NCI-H146 (cell line): ENCODE results near the gene KLF9.

Experiments
- DNase-seq: peaks from one replicate; lab custom pipeline; 2025; lab: John Stamatoyannopoulos, UW

Gene KLF9

GRCh38 chr9:70363760-70364159, 50.7 kb downstream of the KLF9 start:
- DNase-seq = no peak

DNA sequence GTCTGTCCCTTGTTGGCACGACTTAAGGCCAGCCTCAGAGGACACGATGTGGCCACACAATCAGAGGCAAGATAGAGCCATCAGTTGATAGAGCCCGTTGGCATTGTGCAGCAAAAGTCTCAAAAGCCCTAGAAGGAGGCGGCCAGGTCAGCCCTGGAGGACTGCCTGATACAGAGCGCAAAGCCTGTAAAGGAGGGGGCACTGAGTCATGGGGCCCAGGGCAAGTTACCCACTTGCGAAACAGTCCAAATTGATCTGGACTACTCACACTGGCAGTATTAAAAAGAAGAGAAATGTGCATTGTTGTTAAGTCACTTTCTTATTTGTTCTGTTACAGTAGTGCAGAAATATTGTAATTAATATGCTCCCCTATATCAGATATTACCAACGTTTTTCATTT, 51.5 kb downstream of the KLF9 start:
- no peak for DNase-seq

DNA sequence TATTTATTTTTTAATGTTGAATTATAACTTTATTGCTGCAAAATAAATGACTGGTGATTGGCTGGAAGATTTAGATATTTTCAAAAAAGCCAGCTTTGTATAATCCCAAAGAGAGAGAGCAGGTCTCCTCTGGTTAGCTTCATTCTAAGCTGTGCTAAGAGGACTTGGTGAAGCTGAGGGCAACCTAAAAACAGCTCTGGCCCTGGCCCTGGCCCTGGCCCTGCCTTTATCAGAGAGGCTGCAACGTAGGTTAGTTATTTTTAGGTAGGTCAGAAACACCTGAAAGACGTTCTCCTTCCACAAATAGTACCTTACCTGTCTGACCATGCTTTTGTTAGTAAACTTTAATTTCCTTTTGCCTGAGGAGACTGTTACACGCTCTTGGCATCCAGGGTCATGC, 58.7 kb downstream of the KLF9 start:
- DNase-seq = no peak

DNA sequence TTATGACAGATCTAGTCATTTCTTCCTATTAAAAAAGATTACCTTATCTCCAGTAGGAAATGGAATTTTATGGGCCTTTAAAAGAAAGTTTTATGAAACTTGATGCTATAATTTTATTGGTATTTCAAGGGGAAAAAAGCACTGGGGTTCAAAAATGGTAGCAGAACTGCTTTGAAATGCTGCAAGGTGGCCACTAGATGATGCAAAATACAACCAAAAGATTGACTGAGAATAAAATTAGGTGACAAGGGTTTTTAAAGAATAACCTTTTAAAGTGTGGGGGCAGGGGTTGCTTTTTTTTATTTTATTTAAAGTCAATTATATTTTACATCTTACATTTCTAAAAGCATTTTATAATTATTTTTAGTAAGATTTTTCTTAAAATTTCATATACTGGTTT, 61.7 kb downstream of the KLF9 start:
- DNase-seq = no peak

DNA sequence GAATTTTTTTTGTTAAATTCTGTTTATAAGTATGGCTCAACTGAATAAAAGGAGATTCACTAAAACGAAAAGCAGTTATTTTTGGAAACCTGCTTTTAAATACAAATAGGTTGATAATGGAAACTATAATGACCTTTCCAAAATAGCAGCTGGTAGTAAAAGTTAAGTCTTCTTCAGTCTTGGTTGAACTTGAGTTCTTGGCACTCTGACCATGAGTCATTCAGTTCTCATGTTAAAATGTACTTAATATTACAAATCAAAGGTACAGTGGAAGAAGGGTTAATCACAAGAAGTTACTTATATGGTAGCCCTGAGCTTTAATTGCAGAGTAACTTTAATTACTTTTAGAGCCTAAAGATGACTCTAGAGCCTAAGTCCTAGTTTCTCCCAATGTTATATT, 62.1 kb downstream of the KLF9 start:
- DNase-seq = no peak

- no peak for DNase-seq
Measured at GRCh38 chr9:70347046-70347445, 67.4 kb downstream of the KLF9 start.

DNA sequence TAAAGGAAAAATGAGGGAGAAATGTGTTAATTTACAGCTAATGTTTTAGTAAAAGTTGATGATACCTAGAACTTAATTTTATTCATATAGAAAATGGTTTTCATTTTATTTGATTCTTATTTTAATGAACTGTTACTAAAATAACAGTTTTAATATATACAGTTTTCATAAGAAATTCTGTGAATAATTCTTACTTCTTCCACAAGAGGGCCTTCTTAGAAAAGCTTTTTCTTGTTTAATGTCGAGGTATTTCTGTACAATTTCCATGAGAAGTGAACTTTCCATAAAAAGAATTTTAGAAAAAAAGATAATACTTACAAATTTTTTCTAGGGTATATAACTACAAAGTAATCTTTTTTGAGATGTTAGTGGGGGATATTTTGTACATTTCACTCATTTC, 73.9 kb downstream of the KLF9 start:
- no peak for DNase-seq
